Esophagus muscularis mucosa (tissue), 4 donors: ENCODE data around the gene ATXN3.

Experiments used
- EP300 ChIP-seq: sonication (generic); formaldehyde crosslinking; IDR thresholded peaks from one replicate; pipeline ENCODE4 v1.6.1; 2017; ENCODE audit warnings: antibody characterized with exemption
- POLR2A ChIP-seq: fragments of 450-650 bp; IDR thresholded peaks from one replicate; pipeline ENCODE4 v1.6.1; 2017; ENCODE audit warnings: antibody characterized with exemption, moderate library complexity, mild to moderate bottlenecking, low read depth
- POLR2AphosphoS5 ChIP-seq, 2 donors: sonication (generic); formaldehyde crosslinking; IDR thresholded peaks; one replicate each; pipeline ENCODE4 v1.6.1; 2017; ENCODE audit warnings: antibody characterized with exemption in 2 of 2
- TF ChIP-seq, protein P1 (sequence below), 3 experiments: fragments of 200-600 bp in 2 of 3; fragments of 450-650 bp in 1 of 3; sonication (generic) in 2 of 3; IDR thresholded peaks; one replicate each; pipeline ENCODE4 v1.5.1; 2017 to 2019; ENCODE audit warnings: antibody characterized with exemption in 3 of 3, mild to moderate bottlenecking in 2 of 3, moderate library complexity in 1 of 3

DNA sequence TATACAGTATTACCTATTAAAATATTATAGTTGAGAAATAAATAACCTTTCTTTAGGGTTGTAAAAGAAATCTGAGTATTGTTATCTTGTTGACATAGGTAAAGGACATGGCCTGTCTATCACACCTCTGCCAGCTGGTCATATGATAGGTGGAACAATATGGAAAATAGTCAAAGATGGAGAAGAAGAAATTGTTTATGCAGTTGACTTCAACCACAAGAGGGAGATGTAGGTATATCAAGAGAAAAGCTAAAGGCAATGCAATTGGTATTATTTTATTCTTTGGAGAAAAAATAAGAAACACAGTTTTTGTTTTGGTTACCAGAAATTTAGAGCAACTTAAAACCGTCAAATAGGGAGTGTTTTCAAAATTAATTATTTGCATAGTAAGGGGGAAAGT, 28.9 kb upstream of the ATXN3 start:
- TF ChIP-seq POLR2A (no peak), POLR2AphosphoS5 (IDR thresholded peaks at IDR 0.05) (no peak), EP300 (no peak)
- TF ChIP-seq, protein P1, sequence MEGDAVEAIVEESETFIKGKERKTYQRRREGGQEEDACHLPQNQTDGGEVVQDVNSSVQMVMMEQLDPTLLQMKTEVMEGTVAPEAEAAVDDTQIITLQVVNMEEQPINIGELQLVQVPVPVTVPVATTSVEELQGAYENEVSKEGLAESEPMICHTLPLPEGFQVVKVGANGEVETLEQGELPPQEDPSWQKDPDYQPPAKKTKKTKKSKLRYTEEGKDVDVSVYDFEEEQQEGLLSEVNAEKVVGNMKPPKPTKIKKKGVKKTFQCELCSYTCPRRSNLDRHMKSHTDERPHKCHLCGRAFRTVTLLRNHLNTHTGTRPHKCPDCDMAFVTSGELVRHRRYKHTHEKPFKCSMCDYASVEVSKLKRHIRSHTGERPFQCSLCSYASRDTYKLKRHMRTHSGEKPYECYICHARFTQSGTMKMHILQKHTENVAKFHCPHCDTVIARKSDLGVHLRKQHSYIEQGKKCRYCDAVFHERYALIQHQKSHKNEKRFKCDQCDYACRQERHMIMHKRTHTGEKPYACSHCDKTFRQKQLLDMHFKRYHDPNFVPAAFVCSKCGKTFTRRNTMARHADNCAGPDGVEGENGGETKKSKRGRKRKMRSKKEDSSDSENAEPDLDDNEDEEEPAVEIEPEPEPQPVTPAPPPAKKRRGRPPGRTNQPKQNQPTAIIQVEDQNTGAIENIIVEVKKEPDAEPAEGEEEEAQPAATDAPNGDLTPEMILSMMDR (IDR thresholded peaks at IDR 0.05), result peak; percentile 27 to 41 (median 31)
